GM12878 (cell line): ENCODE results near the gene ALDH3A2. TPM values are rescaled to one million over a fixed set of nuclear protein-coding genes. Genes with fewer than 3 reads are reported as not detected.

Source experiments
- ATAC-seq: fragments of 200-7000 bp; cut with Tn5 transposase; 3 replicates; pipeline ENCODE4 v1.9.1; 2020; ENCODE audit warnings: mild to moderate bottlenecking, moderate library complexity
- BruUV-seq: library from RNA; stranded (reverse); fragments of 400-500 nt; replicated peaks from 2 replicates; lab custom pipeline; 2021; lab: Mats Ljungman, UMichigan
- CTCF ChIA-PET: fragments of 300-600 bp; sonication (Branson Sonifier 250); formaldehyde crosslinking; extraction: SDS; loops from one replicate; lab custom pipeline; 2021; ENCODE audit warnings: inconsistent platforms; lab: Yijun Ruan, JAX
- POLR2A ChIA-PET: fragments of 350-600 bp; formaldehyde crosslinking; extraction: SDS; loops from one replicate; lab custom pipeline; 2021; ENCODE audit warnings: inconsistent platforms; lab: Charles Lee
- RAD21 ChIA-PET: fragments of 300-600 bp; sonication (Branson Sonifier 250); formaldehyde crosslinking; loops from one replicate; lab custom pipeline; 2023; ENCODE audit warnings: antibody characterized with exemption; ENCODE audit not compliant: unreplicated experiment; lab: Charles Lee
- SMC1A ChIA-PET: fragments of 300-600 bp; sonication (Branson Sonifier 250); formaldehyde crosslinking; loops from one replicate; lab custom pipeline; 2023; ENCODE audit not compliant: unreplicated experiment, uncharacterized antibody; lab: Charles Lee
- DNase-seq: peaks from one replicate; pipeline ENCODE4 v3.0.0-alpha.2; 2011; ENCODE audit warnings: low read depth, low spot score
- FAIRE-seq: peaks from 3 replicates; lab custom pipeline; 2011; peaks lifted over from hg19 to GRCh38; lab: Jason Lieb, UNC
- H2AFZ ChIP-seq: 2 replicates; pipeline ENCODE4 v1.6.0; 2011; ENCODE audit warnings: low read depth, low read length, control low read depth; ENCODE audit not compliant: control insufficient read depth
- H3K27ac ChIP-seq: 2 replicates; pipeline ENCODE4 v1.5.1; 2011; ENCODE audit warnings: control low read depth; ENCODE audit not compliant: control insufficient read depth, insufficient read depth
- H3K27me3 ChIP-seq, 2 experiments: replicated peaks in 1 of 2; 2 replicates each; pipeline versions ENCODE4 v1.6.0 to v1.6.1; 2011; ENCODE audit warnings: low read length in 1 of 2; ENCODE audit not compliant: control insufficient read depth in 2 of 2, insufficient read depth in 2 of 2
- H3K36me3 ChIP-seq, 2 experiments: 2 replicates each; pipeline ENCODE4 v1.5.1; 2011; ENCODE audit warnings: low read length in 1 of 2; ENCODE audit not compliant: control insufficient read depth in 2 of 2, insufficient read depth in 2 of 2
- H3K4me1 ChIP-seq: 2 replicates; pipeline ENCODE4 v1.6.1; 2011; ENCODE audit warnings: mild to moderate bottlenecking, low read length, moderate library complexity, mixed read lengths; ENCODE audit not compliant: control insufficient read depth, insufficient read depth
- H3K4me2 ChIP-seq: 2 replicates; pipeline ENCODE4 v1.6.0; 2011; ENCODE audit warnings: control low read depth; ENCODE audit not compliant: control insufficient read depth, insufficient read depth
- H3K4me3 ChIP-seq: fragments of 200-600 bp; sonication (generic); 2 replicates; pipeline ENCODE4 v1.5.1; 2016
- H3K79me2 ChIP-seq: 2 replicates; pipeline ENCODE4 v1.6.0; 2011; ENCODE audit warnings: low read length; ENCODE audit not compliant: control insufficient read depth, insufficient read depth
- H3K9ac ChIP-seq: 2 replicates; pipeline ENCODE4 v1.8.0; 2011; ENCODE audit warnings: low read length, control low read depth, mixed read lengths; ENCODE audit not compliant: control insufficient read depth, insufficient read depth
- H3K9me3 ChIP-seq: replicated peaks from 3 replicates; pipeline ENCODE4 v1.5.1; 2011; ENCODE audit warnings: mild to moderate bottlenecking, low read length; ENCODE audit not compliant: control insufficient read depth, insufficient read depth
- H4K20me1 ChIP-seq: 2 replicates; pipeline ENCODE4 v1.6.0; 2011; ENCODE audit not compliant: control insufficient read depth, insufficient read depth
- BHLHE40 ChIP-seq, 2 experiments: fragments of 450-650 bp in 1 of 2; IDR thresholded peaks; 2 replicates each; pipeline ENCODE4 v1.6.1; 2011 to 2017; ENCODE audit warnings: low read depth in 2 of 2, borderline replicate concordance in 1 of 2, improper control_type of control experiment in 1 of 2, low read length in 1 of 2, mild to moderate bottlenecking in 1 of 2
- KAT2A ChIP-seq: conservative IDR thresholded peaks from 2 replicates; pipeline ENCODE4 v1.6.1; 2011; ENCODE audit warnings: low read depth, low read length; ENCODE audit not compliant: control insufficient read depth
- LARP7 ChIP-seq: fragments of 450-650 bp; IDR thresholded peaks from 2 replicates; pipeline ENCODE4 v1.6.1; 2017; ENCODE audit warnings: mild to moderate bottlenecking
- PRDM15 ChIP-seq: fragments of 450-650 bp; formaldehyde crosslinking; IDR thresholded peaks from 2 replicates; pipeline ENCODE4 v1.4.0; 2020; ENCODE audit warnings: mild to moderate bottlenecking, moderate library complexity
- SIX5 ChIP-seq: IDR thresholded peaks from 2 replicates; pipeline ENCODE4 v1.6.1; 2011; ENCODE audit warnings: mild to moderate bottlenecking, low read depth, low read length, moderate library complexity; ENCODE audit not compliant: severe bottlenecking
- TARDBP ChIP-seq: IDR thresholded peaks from 2 replicates; pipeline ENCODE4 v1.6.1; 2016; ENCODE audit warnings: borderline replicate concordance
- USF2 ChIP-seq: IDR thresholded peaks from 2 replicates; pipeline ENCODE4 v1.6.1; 2011; ENCODE audit warnings: low read depth, low read length, improper control_type of control experiment, borderline replicate concordance
- YY1 ChIP-seq: IDR thresholded peaks from 2 replicates; pipeline ENCODE4 v1.6.1; 2011; ENCODE audit warnings: low read depth, mild to moderate bottlenecking, low read length
- ZBTB11 ChIP-seq: fragments of 450-650 bp; formaldehyde crosslinking; IDR thresholded peaks from 2 replicates; pipeline ENCODE4 v1.5.0; 2022; ENCODE audit warnings: mild to moderate bottlenecking, missing genetic modification characterization
- ZBTB33 ChIP-seq: fragments of 450-650 bp; IDR thresholded peaks from 2 replicates; pipeline ENCODE4 v1.6.1; 2017; ENCODE audit warnings: mild to moderate bottlenecking
- ZNF622 ChIP-seq: fragments of 450-650 bp; IDR thresholded peaks from 2 replicates; pipeline ENCODE4 v1.6.1; 2017; ENCODE audit warnings: mild to moderate bottlenecking, inconsistent platforms
- WGBS: methylation state at CpG from one replicate; pipeline ENCODE4 v1.1.6; 2016; ENCODE audit warnings: low lambda C conversion rate; ENCODE audit not compliant: insufficient replicate concordance, insufficient coverage; ENCODE audit errors: missing lambda C conversion rate; 5-methylcytosine and 5-hydroxymethylcytosine counted together
- in situ Hi-C: fragments of 300-500 bp; cut with MboI; formaldehyde crosslinking; loops from 9 replicates; pipeline ENCODE4 v1.14.3; 2018; ENCODE audit warnings: mixed read lengths
- intact Hi-C: fragments of 100-400 bp; cut with micrococcal nuclease; formaldehyde crosslinking; loops from one replicate; pipeline ENCODE4 v1.14.2; 2022; ENCODE audit not compliant: unreplicated experiment
- polyA plus RNA-seq, 11 experiments: library from polyadenylated mRNA; depleted of rRNA in 4 of 11; unstranded in 6 of 11; stranded (reverse) in 5 of 11; fragments of >200 nt; fragmentation: Nextera tagmentation in 4 of 11; fragmentation: Illumina TruSeq in 1 of 11; extraction: Ambion mirVana in 4 of 11; extraction: Trizol in 1 of 11; gene quantifications; 1 replicate in 1 of 11; 2 replicates in 10 of 11; pipeline versions ENCODE4 v1.2.1 to v1.2.3, GENCODE V29; 2011 to 2016; ENCODE audit warnings: inconsistent platforms in 2 of 11, missing spikeins in 2 of 11, low read depth in 1 of 11
- total RNA-seq, 4 experiments: library from RNA; depleted of rRNA in 3 of 4; stranded (reverse); fragments of >200 nt in 3 of 4; fragmentation: Illumina TruSeq in 1 of 4; extraction: Trizol in 1 of 4; gene quantifications; 2 replicates each; pipeline versions ENCODE4 v1.2.1 to v1.2.3, GENCODE V29; 2013 to 2021

ALDH3A2 gene
- total and polyA plus RNA-seq, 10 of the 15 experiments (the other 5 are each of a cell fraction or from before 2014, with no cell fraction given): 5.0 to 37.0 (median 26.1) TPM

- in situ Hi-C loops (no loop called here), intact Hi-C loops (loop anchor here (5.0 to 10.0 kb wide), 3 partner anchors 119 to 283 kb away; partner anchors contain the start of gene B9D1)
- RAD21 ChIA-PET: interaction anchor here (0.9 to 1.7 kb wide), 5 partner anchors 17 to 285 kb away, joined by 3 to 6 read pairs (median 4); partner anchors contain the start of genes B9D1 and MAPK7
- H3K27me3 ChIP-seq: no peaks in the 10 kb centered on the region
- H3K9me3 ChIP-seq: no peaks in the 10 kb centered on the region; the same call in 2 of the 3 replicates
- DNase-seq (peak; percentile 9), ATAC-seq (peak; percentile 60), FAIRE-seq (peak; percentile 59)
- peak overlapping the region; percentile 71 for H3K9ac ChIP-seq
- CTCF ChIA-PET: interaction anchor here (0.6 to 2.9 kb wide), 15 partner anchors 12 to 467 kb away, joined by 3 to 19 read pairs (median 4); partner anchors contain the start of gene B9D1
- H3K4me3 ChIP-seq: peak overlapping the region; percentile 65
- no peaks in the 10 kb centered on the region for H4K20me1 ChIP-seq
- H2AFZ ChIP-seq: peak overlapping the region; percentile 97
- SMC1A ChIA-PET: interaction anchor here (1.0 to 2.2 kb wide), 11 partner anchors 12 to 270 kb away, joined by 3 to 8 read pairs (median 5); partner anchors contain the start of gene MAPK7
- POLR2A ChIA-PET: interaction anchor here (1.2 to 1.6 kb wide), 2 partner anchors 9 to 270 kb away, joined by 3 read pairs; partner anchors contain the start of gene MAPK7
- peak overlapping the region; percentile 74 for H3K27ac ChIP-seq
- WGBS: 1% methylated on average over 37 of the region's 37 CpGs
- peak overlapping the region; percentile 96 for H3K4me2 ChIP-seq
- H3K79me2 ChIP-seq: peaks cover 8% of the 10 kb centered on the region
- BruUV-seq: TSS peak; percentile 90
- H3K36me3 ChIP-seq: no peaks in the 10 kb centered on the region
- H3K4me1 ChIP-seq: peaks cover 8% of the 10 kb centered on the region; the same call in 1 of the 2 replicates
- TF ChIP-seq PRDM15 (CRISPR knock-in tag) (no peak), SIX5 (no peak), YY1 (peak; percentile 88), LARP7 (peak; percentile 39; the same call in 1 of the 2 replicates), BHLHE40 (IDR thresholded peaks at IDR 0.05; ENCODE audit: borderline replicate concordance in 1 of 2, low read depth in 2 of 2, low read length in 1 of 2) (peak in 1 of 2 experiments; percentile 5; a peak in 1 of 4 replicates), ZBTB33 (no peak), TARDBP (no peak), ZNF622 (no peak), KAT2A (no peak), ZBTB11 (CRISPR knock-in tag) (peak; percentile 80), USF2 (no peak)
Observed at GRCh38 chr17:19647697-19648474, 665 bp upstream of the ALDH3A2 start.
